Measurements from ENCODE around the gene GRIFIN. TPM values are rescaled to one million over a fixed set of nuclear protein-coding genes. Genes with fewer than 3 reads are reported as not detected.

GRIFIN gene
- total RNA-seq, 1 donor from 2014 or later = not detected

- intact Hi-C loops (cut with DNase I) = no loop called here
- H3K9me3 ChIP-seq = no peaks in the 10 kb centered on the region
- peaks cover 52% of the 10 kb centered on the region for H3K4me1 ChIP-seq
- TF ChIP-seq, protein P1, sequence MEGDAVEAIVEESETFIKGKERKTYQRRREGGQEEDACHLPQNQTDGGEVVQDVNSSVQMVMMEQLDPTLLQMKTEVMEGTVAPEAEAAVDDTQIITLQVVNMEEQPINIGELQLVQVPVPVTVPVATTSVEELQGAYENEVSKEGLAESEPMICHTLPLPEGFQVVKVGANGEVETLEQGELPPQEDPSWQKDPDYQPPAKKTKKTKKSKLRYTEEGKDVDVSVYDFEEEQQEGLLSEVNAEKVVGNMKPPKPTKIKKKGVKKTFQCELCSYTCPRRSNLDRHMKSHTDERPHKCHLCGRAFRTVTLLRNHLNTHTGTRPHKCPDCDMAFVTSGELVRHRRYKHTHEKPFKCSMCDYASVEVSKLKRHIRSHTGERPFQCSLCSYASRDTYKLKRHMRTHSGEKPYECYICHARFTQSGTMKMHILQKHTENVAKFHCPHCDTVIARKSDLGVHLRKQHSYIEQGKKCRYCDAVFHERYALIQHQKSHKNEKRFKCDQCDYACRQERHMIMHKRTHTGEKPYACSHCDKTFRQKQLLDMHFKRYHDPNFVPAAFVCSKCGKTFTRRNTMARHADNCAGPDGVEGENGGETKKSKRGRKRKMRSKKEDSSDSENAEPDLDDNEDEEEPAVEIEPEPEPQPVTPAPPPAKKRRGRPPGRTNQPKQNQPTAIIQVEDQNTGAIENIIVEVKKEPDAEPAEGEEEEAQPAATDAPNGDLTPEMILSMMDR (IDR thresholded peaks at IDR 0.05) = no peak
- ATAC-seq (no peak), DNase-seq (no peak)
- peak overlapping the region; percentile 78 for H3K27ac ChIP-seq
- H3K27me3 ChIP-seq = no peaks in the 10 kb centered on the region
- H3K4me3 ChIP-seq = peak overlapping the region; percentile 33
- no peaks in the 10 kb centered on the region for H3K36me3 ChIP-seq
Measured at GRCh38 chr7:2511769-2512168, 35.6 kb upstream of the GRIFIN start.

DNA sequence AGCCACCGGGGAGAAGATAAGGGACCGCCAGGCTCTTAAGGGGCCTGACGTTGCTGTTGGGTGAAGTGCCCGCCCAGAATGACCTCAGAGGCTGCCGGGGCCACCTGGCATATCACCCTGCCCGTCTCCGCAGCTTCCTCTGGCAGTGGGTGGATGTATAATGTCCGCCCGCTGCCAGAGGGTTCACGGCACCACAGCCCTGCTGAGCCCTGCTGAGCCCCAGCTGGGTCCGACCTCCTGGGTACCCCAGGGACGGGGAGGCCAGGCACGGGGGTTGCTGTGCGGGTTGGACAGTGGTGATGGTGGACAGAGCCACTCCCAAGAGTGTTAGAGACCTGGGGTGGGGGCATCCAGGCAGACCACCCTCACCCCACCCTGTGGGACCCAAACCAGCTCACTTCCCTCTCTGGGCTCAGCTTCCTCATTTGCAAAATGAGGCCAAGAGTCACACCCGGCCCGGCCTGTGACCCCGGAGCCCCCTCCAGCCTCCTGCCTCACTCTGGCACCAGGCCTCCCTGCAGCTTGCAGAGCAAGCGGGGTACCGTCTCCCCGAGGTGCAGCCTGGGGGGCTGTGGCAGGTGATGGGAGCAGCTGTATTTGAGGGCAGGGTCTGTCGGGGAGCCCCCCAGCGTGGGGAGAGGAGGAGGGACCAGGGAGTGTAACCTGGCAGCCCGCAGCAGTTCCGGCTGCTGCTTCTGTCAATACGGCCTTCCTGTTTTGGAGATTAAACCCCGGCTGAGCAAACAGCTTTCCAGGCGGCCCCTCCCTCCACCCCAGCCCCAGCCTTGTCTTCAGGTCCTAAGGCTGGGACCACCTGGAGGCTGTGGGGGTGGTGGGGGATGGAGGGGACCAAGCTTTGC, 34.9 kb upstream of the GRIFIN start:
- Histone ChIP-seq H3K27me3 (no peaks in the 10 kb centered on the region), H3K4me3 (peak overlapping the region; percentile 33), H3K27ac (peak overlapping the region; percentile 78), H3K36me3 (no peaks in the 10 kb centered on the region), H3K9me3 (no peaks in the 10 kb centered on the region), H3K4me1 (peaks cover 52% of the 10 kb centered on the region)
- TF ChIP-seq, protein P1 (IDR thresholded peaks at IDR 0.05) = no peak
- DNase-seq (no peak), ATAC-seq (peak; percentile 52)
- intact Hi-C loops (cut with DNase I) = no loop called here

DNA sequence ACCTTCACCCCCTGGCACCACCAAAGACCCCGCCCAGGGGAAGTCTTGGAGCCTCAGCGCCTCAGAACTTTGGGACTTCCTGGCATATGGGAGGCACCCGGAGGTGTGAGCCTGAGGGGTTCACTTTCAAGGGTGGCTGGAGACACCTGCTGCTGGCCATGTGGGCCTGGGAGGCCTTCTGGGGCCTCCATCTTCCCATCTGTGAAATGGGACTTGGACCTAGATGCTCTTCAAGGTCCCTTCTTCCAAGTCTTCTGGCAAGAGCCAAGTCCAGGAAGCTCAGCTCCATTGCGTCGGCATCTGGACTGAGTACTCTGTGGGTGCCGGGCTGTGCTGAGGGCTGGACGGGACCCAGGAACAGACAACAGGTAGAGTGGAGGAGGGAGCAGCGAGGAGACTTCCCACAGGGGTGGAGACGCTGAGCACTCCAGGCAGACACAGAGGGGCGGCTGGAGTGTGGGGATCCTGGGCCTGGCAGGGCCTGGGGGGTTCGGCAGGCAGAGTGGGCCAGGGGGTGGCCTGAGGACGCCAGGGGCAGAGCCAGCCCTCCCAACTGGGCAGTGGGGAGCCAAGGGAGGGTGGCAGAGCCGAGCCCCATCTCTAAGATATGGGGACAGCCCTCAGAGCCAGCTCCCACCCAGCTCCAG, 34.1 kb upstream of the GRIFIN start:
- ATAC-seq (no peak), DNase-seq (no peak)
- peaks cover 52% of the 10 kb centered on the region for H3K4me1 ChIP-seq
- H3K27ac ChIP-seq = peak overlapping the region; percentile 78
- H3K27me3 ChIP-seq = no peaks in the 10 kb centered on the region
- no peaks in the 10 kb centered on the region for H3K36me3 ChIP-seq
- H3K4me3 ChIP-seq = no peak overlapping the region
- intact Hi-C loops (cut with DNase I) = no loop called here
- TF ChIP-seq, protein P1 (IDR thresholded peaks at IDR 0.05) = no peak
- H3K9me3 ChIP-seq = no peaks in the 10 kb centered on the region

DNA sequence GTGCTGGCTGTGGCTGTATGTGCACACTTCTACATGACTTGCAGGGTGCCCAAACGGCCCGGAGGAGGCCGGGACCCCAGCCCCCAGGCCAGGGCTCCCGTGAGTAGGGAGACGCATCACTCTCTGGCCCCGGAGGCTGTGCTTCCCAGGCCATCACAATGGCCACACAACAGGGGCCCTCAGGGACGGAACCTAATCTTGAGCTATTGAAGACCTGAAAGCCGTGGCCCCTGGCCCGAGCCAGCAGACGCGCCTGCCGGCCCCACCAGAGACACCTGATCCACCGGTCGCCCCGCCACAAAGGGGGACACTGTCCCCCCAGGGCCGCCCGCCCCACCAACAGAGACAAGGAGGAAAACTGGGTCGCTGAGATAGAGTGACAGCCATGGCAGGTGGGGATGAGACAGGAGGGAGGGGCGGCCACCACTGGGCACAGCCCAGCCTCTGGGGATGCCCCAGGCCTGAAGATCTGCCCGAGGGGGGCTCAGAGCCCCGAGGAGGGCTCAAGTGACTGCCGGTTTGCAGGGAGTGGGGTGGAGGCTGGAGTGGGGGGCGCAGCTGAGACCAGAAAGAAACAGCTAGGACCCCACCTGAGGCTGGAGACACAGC, 33.2 kb upstream of the GRIFIN start:
- no peak overlapping the region for H3K4me3 ChIP-seq
- no peaks in the 10 kb centered on the region for H3K9me3 ChIP-seq
- H3K27ac ChIP-seq = no peak overlapping the region
- ATAC-seq (no peak), DNase-seq (no peak)
- intact Hi-C loops (cut with DNase I) = no loop called here
- no peaks in the 10 kb centered on the region for H3K36me3 ChIP-seq
- H3K27me3 ChIP-seq = no peaks in the 10 kb centered on the region
- TF ChIP-seq, protein P1 (IDR thresholded peaks at IDR 0.05) = no peak
- H3K4me1 ChIP-seq = peaks cover 52% of the 10 kb centered on the region

DNA sequence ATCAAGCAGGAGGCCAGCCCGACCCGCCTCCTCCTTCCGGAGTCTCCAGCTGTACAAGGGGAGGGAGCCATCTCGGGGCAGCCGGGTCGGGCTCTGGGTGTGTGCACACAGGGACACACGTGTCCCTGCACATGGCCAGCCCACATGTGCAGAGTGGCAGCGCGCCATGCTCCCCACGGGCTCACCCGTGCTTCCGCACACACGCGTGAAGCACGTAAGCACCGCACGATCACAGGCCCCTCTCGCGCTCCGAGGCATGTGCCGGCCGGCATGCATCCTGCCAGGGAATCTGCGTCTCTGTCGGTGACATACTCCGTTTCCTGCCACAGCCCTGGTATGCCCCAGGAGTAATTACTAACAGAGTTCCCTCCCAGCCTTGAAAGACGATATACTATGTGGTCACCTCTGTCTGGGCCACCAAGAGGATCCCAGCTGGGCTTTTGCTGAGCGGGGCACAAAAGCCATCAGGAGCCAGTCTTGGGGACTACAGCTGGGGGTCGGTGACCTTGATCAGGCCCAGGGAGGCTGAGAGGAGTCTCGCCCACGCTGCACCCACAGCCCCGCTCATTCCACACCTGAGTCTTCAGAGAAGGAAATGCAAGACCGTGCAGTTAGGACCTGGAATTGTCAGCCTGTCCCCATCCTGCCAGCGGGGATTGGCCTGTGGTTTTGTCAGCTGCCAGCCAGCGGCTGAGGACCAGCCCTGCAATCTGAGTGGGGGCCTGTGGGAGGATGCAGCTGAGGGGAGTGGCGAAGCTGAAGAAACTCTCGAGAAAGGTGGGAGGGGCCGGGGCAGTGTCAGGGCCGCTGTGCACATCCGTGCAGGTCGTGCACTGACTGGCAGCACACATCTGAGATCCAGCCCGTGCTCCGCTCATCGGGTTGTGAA, 32.4 kb upstream of the GRIFIN start:
- peak overlapping the region; percentile 58 for H3K27ac ChIP-seq
- peaks cover 52% of the 10 kb centered on the region for H3K4me1 ChIP-seq
- no peaks in the 10 kb centered on the region for H3K27me3 ChIP-seq
- DNase-seq (peak; percentile 86), ATAC-seq (peak; percentile 60)
- intact Hi-C loops (cut with DNase I) = no loop called here
- TF ChIP-seq, protein P1 (IDR thresholded peaks at IDR 0.05) = no peak
- no peaks in the 10 kb centered on the region for H3K9me3 ChIP-seq
- H3K36me3 ChIP-seq = no peaks in the 10 kb centered on the region
- H3K4me3 ChIP-seq = peak overlapping the region; percentile 5
